Renal pelvis (tissue), 4 donors: Measurements from ENCODE around the gene ANKRD44. TPM values are rescaled to one million over a fixed set of nuclear protein-coding genes. Genes with fewer than 3 reads are reported as not detected.

Experiments used
- DNase-seq: peaks from one replicate; pipeline ENCODE4 v3.0.0-alpha.2; 2013
- polyA plus RNA-seq, 3 donors: library from polyadenylated mRNA; unstranded; fragments of 120-200 nt; gene quantifications; one replicate each; pipeline ENCODE4 v1.2.1, GENCODE V29; 2013; ENCODE audit not compliant: insufficient read length in 3 of 3

ANKRD44 gene
- polyA plus RNA-seq, 3 donors = 8.8 to 13.3 (median 12.6) TPM

DNA sequence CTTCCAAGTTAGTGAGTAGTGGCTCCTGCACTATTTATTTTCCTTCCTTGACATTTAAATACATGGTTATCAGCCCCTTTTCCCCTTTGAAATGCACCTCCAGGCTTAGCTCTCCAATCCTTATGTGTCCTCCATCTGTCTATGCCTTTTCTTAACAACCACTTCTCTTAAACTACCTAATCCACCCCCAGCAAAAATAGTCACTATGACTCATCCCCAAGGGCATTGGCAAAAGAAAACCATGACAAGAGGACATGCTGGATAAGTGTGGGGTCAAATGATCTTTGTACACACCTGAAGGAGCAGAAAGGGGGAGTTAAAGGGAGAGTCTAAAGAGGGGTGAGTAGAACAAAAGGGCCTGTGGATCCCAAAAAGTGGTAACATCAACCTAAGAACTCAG, 127.2 kb downstream of the ANKRD44 start:
- DNase-seq = no peak

DNA sequence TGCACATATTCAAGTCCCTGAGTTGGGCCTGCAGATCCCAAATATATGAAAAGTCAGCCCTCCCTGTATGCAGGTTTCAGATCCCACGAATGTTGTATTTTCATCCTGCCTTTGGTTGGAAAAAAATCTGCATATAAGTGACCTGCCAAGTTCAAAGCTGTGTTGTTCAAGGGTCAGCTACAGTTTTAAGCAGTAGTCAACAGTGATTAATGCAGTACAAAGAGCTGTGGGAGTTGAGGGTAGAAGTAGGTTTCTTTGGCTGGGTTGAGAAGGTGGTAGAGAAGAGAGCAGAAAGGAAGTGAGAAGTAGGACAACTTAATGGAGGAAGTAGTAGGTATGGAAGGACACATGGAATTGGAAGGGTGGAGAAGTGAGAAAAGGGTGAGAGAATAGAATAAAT, 127.9 kb downstream of the ANKRD44 start:
- DNase-seq = no peak

DNA sequence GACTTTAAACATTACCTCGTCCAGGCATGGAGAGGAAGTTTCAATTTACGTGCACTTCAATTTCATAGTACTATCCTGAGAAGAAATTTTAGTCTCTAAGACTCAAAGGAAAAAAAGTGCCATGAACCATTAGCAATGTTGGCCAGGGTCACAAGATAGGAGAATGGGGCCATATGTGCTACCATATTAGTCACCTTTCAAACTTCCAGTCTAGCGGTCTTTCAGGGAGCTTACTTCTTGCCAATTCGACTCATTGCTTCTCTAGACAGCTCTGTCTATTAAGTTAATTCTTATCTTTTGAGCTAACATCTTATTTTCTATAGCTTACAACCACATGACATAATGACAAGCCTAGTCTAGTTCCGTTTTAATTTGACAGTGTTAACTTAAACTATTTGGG, 129.1 kb downstream of the ANKRD44 start:
- DNase-seq = no peak

DNA sequence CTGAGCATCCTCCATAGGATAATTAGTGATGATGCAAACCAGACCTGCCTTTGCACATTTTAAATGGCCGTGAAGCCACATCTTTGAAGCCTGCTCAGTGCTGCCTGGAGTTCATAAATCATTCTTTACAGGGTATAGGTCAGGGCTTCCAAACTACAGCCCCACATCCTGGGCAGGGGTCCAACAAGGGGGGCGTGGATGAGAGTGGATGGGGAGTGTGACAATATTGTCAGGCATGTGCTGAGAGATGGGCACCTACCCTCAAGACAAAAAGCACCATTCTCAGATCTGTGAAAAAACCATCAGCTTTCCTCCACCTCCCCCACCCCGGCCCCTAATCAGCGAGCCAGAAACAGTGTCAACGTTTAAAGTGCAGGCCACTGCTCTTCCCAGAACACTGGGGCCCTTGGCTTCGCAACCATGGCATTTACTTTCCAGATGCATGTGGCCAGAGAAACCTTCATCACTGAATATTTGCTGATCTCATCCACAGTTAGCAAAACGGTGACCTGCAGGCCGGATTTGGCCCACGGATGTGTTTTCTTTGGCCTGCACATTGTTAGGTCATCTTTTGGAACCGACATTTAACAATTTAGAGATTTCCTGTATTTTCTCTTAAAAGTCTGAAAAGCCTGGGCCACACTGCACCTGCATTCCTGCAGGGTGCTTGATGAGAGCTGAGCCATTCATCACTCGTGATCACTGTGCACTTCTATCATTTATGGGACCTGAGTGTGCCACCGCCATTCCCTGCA, 130.7 kb downstream of the ANKRD44 start:
- DNase-seq = no peak

DNA sequence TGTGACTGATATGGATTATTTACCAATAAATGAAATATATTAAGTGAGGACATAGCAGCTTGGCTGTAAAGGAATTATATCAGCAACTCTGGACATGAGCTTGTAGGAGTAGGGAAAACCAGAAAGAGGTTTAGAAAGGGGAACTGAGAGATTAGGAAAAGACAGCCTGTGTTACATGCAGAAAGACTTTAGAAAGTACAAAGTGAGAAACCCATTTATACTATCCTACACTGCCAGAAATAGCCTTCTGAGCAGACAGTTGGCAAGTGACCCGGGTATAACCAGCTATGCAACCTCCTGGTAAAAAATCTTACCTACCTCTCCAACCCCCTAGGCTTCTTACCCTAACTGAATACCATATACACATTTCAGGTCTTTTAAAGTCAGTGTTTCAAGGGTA, 134.1 kb downstream of the ANKRD44 start:
- DNase-seq = no peak

DNA sequence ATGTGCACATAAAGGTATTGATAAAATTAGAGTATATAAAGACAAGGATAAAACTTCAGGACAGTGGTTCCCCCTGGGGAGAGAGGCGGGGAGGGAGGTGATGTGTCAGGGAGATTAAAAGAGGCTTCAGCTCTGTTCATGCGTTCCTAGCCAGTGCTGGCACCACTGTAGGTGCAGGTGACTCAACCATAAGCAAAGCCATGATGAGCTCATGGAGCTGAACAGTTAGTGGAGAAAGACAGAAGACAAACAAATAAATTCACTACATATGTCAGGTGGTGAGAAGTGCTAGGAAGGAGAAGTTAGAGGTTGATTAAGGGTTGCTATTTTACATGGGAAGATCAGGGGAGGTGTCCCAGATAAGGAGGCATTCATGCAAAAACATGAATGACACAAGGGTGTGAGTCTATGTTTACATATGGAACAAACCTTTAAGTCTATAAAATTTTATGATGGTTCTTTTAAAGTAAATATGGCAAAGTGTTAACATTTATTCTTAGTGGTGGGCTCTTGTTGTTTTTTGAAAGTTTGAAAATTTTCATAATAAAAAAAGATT, 136.0 kb downstream of the ANKRD44 start:
- DNase-seq = no peak

DNA sequence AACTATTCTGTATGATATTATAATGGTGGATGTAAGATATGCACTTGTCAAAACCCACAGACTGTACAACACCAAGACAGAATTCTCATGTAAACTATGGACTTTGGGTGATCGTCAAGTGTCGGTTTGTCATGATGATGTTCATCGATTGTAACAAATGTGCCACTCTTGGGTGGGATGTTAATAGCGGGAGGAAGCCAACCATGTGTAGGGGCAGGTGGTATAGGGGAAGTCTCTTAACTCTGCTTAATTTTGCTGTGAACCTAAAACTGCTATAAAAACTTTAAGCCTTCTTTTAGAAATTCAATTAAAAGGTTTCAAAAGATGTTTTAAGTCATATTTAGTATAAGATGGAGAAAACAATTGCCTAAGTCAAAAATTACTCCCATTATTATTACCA, 139.0 kb downstream of the ANKRD44 start:
- DNase-seq = no peak

DNA sequence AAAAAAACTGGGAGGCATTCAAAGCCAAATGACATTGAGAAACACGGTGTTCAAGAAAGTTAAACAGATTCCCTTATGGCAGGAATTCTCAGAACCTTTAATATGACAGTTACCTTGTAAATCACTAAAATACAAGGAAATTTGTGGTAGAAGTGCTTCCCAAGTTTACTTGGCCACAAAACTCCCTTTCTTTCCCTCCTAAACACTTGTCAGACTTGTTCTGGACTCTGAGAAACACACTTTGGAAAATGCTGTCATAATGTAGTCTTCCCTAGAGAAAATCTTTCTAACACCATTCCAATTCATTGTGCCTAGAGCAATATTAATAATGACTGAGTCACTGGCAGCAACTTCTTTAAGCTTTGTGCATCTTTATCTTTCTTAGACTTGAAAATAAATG, 140.4 kb downstream of the ANKRD44 start:
- DNase-seq = no peak

DNA sequence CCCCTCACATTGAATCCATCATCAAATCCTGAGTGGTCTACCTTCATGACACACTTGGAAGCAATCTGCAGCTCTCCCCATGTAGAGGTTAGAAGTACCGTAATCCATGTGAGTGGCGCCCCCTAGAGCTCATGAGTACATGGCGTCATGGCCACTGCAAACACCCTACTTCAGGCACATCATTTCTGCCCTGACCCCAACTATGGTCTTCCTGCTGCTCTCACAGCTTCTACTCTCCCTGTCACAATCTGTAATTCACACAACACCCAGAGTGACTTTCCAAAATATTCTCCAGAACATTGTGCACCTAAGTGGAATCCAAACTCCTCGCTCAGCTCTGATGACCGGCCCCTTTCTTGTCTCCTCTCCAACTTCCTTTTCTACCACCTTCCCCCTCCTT, 141.9 kb downstream of the ANKRD44 start:
- no peak for DNase-seq

DNA sequence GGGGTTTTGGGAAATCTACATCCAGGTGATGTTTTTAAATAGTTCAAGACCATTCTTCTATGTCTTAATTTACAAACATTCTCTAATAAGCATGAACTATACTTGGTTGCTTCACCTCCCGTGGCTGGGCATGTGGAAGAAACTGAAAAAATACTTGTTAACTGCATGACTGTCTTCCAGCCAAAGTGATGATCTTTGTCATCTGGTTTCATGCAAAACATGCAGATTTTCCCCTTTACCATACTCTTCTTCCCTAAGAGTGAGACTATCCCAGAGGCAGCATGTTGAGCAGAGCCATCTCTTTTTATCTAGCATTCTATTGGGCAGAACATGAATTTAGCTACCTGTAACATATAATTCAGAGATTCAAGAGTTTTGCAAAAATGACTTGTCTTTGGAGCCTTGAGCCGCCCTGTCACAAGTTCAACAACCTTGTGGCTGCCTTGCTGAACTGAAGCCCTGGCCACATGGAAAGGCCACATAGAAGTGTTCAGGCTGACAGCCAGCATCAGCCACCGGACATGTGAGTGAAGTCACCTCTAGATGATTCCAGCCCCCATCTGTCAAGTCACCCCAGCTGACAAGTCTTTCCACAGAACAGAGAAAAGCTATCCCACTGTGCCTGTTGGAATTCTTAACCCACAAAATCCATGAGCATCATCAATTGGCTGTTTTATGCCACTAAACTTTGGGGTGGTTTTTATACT, 142.8 kb downstream of the ANKRD44 start:
- DNase-seq = no peak

DNA sequence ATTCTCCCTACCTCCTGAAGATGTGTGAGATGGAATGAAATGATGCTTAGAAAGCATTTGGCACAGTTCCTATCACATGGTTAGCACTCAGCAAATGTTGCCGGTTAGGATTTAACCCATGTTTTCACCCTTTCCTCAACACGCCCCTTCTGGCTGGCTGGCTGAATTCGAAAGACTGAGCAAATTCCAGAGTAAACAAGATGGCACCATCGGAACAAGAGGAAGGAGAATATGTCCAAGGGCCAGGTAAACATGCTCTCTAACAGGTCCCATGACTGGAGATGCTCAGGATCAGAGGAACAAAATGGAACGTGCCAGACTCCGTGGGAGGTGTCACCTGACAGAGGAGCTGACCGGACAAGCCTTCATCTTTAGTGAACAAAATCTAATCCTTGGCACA, 145.6 kb downstream of the ANKRD44 start:
- no peak for DNase-seq

DNA sequence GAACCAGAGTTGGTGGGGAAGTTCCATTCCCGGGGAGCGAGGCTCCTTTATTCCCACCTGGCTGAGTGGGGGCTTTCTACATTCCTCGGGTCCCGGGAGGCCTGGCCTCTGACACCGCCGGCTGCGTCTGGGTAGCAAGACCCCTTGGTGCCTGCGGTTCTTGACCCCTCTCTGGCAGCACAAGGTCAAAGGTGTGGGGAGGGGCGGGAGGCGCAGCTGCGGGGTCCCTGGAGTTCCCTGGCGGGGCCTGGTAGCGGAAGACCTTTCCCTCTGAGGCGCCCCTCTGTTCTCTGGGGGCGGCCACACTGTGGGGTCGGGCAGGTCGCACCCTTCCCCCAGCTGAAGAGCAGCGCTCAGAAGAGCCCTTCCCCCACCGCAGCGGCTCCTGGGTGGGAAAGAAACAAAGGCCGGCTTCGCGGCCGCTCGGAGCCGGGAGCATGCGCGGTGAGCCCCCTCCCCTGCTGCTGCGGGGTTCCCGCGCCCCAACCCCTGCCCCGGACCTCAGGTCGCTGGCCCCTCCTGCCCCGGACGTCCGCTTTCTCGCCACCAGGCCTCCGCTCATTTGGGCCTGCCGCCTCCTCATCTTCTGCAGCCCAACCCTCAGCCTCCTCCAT, 146.3 kb downstream of the ANKRD44 start:
- no peak for DNase-seq

DNA sequence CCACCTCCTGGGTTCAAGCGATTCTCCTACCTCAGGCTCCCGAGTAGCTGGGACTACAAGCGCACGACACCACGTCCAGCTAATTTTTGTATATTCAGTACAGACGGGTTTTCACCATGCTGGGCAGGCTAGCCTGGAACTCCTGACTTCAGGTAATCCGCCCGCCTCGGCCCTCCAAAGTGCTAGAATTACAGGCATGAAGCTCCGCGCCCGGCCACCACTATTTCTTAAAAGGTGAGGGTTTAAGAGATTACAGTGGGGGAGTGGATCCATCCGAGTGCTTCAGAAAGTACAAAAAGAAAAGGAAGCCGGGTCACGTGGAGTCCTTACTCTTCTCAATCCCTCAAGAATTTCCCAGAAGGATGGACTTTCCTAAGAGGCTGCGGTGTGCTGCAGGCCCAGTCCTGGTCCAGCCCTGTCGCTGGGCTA, 146.9 kb downstream of the ANKRD44 start:
- no peak for DNase-seq

DNA sequence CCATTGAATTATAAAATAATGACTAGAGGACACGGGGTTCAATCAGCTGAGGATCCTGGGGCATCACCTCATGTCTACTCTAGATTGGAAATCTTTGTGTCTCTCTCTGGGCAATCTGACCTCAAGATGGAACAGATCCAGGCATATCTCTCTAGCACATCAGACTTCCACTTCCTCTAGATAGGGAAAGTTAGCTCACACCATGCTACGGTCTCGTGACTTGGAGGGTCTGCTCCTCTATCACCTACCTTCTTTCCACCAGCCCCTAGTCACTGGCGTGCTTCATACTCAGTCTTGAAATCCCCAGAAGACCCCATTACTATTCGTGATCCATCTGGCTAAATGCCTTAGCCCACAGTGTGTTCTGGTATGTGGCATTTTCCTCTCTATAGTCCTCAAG, 148.8 kb downstream of the ANKRD44 start:
- no peak for DNase-seq

DNA sequence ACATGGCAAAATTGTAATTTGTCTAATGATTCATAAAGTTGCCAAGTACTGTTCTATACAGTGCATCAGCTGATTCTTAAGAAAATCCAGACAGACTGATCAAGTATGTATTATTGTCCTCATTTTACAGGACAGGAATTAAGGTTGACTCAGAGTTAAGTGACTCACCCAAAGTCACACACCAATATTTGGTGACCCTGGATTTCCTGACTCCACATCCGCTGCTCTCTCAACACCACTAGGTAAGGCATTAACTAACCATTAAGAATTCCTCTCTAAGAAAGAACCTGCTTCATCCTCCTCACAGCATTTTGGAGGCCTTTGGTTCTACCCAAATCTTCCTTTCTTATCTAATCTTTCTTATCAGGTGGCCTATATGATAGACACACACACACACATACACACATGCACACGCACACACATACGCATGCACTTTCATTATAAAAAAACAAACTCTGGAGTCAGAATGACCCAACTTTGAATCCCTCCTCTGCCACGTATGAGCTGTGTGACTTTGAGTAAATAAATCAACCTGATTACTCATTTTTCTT, 150.8 kb downstream of the ANKRD44 start:
- no peak for DNase-seq

DNA sequence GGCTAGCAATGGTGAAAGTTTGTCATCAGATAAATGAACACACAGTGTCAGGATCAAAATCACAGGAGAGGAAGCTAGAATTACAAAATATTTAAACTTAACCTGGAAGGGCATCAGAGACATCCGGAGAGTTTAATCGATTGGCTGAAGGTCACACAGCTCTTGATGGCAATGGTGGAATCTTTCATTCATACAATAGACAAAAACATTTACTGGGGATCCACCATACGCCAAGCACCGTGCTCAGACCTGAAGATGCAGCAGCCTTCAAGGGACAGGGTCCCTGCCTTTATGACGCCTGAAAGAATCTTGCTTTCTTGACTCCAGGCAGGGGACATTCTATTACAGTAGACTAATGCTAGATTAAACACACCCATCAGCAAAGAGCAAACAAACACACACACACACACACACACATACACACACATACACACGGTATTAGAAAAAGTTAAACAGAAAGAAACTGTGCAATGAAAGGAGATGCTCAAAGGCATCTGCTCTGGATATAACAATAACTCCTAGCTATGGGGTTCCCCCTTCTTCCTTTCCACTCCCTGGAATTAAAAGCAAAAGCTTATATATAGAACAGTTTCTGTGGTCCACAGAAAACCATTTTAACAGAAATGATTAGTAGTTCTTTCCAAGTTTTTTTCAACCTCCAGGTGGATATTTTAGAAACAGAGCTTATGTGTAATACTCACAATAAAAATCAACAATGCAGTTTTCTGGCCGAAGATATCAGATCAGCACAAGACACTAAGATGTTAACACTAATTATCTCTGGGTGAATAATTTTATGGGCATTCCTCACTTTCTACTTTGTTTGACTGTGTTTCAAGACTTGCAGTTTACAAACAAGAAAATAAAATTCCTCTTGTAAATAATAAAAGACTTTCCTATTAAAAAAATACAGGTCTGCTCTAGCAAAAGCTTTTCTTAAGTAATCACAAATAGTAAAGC, 151.7 kb downstream of the ANKRD44 start:
- DNase-seq = no peak

DNA sequence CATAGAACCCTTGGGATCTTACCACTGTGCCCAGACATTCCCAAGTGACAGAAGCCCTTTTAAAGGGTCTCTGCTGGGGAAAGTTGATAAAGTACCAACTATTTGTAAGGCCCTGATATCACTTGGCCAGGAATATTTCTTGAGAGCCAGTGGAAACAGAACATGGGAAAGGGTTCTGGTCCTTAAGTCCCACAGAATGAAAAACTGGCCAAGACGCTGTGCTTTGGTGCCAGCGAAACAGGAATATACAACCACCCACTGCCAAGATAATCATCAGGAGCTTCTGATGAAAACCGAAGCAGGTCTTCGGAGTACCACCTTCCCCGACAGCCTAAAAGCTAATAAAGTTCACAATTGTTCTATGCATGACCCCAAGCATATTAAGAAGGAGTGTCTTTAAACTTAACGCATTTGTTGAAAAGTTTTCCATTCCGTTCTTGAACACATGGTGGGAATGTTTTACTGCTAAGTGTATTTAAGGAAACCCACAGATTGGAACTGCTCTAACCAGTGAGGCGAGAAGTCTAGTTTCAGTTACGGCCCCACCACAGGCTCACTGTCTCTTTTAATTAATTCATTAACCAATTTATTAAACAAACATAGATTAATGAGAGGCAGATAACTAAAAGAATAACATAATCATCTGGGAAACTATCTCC, 152.6 kb downstream of the ANKRD44 start:
- DNase-seq = no peak

DNA sequence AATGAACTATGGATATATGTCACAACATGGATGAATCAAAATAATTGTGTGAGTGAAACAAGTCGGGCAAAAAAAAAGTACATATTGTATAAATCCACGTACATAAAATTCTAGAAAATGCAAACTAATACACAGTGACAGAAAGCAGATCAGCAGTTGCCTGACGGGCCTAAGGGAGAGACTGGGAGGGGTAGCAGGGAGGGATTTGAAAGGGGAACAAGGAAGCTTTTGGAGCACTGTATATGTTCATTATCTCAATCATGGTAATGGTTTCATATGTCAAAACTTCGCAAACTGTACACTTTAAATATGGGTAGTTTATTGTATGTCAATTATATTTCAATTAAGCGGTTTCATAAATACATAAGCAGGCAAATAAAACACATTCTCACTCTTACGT, 153.8 kb downstream of the ANKRD44 start:
- no peak for DNase-seq

DNA sequence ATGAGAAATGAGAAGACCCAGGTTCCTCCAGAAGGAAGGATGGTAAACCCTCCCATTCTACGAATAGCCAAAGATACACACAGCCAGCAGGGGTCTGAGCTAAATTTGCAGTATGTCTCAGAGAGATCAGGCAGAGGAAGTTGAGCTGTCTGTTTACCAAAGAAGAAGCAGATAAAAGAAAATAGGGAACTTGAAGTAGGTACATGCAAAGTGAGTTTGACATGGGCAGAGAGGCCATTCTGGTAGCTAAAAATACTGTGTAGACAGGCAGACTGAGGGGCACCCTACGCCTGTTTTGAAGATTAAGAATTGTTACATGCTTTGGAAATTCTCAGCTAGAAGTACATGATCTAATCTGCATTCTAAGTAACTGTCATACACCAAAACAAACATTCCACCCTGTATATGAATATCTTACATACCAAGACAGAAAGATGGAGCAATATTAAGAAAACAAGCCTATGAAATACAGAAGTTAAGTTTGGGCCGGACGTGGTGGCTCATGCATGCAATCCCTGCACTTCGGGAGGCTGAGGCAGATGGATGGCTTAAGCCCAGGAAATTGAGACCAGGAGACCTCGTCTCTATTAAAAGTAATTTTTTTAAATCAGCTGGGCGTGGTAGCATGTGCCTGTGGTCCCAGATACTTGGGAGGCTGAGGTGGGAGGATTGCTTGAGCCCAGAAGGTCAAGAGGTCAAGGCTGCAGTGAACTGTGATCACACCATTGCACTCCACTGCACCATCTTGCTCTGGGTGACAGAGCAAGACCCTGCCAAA, 157.9 kb downstream of the ANKRD44 start:
- DNase-seq = no peak

DNA sequence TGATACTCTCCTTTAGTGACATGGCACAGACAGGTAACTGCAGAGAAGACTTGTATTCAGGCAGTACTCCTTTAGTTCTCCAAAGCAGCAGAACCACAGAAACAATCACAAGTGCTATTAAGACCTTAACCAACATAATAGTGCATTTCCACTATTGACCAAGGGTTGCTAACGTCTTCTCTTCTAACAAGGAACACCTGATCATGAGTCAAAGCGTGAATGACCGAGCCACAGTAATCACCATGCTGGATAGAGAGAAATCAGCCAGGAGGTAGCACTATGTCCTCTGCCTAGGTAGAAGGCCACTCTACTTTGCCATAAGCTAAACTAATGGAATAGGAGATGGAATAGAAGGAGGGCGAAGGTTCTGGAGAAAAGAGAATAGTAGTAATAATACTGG, 161.0 kb downstream of the ANKRD44 start:
- no peak for DNase-seq
